Right hindlimb (tissue), 1 donor: ENCODE measurements around the gene MAGI1.
"Not testable (repeated sequence)": the region's sequence is repeated elsewhere in the genome, so short reads cannot be mapped to it uniquely, and the experiment has no call there.

ENCODE experiments used
- DNase-seq: peaks from one replicate; pipeline ENCODE4 v3.0.0-alpha.2; 2018

MAGI1 gene

DNA sequence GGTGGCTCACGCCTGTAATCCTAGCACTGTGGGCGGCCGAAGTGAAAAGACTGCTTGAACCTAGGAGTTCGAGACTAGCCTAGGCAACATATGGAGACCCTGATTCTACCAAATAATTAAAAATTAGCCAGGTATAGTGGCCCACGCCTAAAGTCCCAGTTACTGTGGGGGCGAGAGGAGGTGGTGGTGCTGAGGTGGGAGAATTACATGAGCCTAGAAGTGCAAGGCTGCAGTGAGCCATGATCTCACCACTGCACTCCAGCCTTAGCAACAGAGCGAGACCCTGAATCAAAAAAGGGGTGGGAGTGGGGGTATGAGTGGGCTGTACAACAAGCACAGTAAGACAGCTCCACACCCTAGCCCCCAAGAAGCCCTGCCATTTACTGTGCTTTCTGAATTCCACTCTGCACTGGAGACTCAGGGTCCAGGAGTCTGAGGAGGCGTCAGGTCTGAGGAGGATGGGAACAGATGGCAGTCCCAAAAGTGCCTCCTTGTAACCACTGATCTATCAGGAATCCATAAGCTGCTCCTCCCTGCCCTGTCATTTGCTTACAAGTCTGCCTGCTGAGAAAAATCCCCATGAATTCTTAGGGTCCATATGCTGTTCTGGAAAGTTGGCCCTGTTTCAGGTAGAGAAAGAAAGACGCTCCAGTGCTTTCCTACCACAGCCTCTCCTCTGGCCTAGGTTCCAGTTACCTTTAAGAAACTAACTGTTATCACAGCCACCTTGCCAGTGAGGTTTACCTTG, 171.1 kb downstream of the MAGI1 start:
- no peak for DNase-seq

DNA sequence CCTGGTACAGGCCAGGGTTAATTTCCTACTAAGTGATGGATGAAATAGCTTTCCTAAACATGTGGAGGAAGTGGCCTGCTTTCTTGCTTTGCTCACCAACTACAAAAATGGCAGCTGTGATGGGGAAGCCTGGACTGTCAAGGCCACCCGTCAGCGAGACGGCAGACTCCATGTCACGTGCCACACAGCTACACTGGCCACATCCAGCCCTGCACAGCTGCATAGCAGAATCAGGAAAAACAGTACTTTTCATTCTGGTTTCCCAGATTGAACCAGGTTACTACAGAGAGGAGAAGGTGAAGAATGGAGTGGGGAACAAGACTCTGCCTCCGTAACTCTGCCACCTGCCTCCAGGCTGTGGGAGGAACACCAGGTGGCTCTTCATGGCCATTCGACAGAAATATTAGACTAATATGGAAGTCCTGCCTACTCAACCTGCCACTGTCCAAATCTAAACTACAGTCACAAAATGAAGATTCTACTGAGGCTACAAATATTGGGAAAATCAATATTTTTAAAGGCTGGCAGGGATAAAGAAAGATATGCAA, 174.3 kb downstream of the MAGI1 start:
- DNase-seq: no peak

DNA sequence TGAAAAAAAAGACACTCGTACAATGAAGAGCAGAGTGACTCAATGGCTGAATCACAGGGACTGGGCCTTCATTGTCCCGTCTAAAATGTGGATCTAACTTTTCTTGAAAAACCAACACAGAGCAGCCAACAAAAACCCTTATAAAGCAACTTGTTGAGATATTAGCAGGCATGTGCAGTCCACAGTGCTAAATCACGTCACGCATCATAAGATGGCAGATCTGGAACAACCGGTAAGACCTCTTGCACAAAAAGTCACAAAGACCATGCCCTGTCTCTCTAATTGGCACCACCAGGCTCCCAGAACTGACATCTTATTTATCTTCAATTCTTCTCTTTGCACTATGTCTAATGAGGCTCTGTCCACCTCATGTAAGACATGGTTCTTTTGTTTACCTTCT, 177.0 kb downstream of the MAGI1 start:
- DNase-seq: no peak

DNA sequence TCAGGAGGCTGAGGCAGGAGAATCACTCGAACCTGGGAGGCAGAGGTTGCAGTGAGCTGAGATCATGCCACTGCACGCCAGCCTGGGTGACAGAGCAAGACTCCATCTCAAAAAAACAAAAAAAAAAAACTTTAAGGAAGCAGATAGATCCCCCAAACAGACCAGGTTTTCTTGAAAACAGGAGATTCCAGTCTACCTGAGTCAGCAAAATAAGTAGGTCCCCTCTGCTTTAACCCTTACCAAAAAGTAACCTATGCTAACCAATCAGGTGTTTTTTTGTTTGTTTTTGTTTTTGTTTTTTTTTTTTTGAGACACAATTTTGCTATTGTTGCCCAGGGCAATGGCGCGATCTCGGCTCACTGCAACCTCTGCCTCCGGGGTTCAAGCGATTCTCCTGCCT, 179.1 kb downstream of the MAGI1 start:
- DNase-seq: not testable (repeated sequence)

DNA sequence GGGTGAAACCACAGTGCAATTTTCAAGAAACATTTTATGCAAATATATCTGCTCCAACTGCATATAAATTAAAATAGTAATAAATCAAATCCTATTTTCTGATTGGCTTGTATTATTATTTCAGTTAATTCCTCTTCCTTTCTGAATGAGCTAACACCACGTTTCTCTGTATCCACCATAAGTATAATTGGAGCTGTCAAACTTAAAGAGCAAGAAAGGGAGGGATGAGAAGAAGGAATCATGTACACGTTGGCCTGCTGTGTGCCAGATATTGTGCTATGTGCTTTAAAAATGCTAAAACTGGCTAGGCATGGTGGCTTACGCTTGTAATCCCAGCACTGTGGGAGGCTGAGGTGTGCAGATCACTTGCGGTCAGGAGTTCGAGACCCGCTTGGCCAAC, 180.0 kb downstream of the MAGI1 start:
- no peak for DNase-seq

DNA sequence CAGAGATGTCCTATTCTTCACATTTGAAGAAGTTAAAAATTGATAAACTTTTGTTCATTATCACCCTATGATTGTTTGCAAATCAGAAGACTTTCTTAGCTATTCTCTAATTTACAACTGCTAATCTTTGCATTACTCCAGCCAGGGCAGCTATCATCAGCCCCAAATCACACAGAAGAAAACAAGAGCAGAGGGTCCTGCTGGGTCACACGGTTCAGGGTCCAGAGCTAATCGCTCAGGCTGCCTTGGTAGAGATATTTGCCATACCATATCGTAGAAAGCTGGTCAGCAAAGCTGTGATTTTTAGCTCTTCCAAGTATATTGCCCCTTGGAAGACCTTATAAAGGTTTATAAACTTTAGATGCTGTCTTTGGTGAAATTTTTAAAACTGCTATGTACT, 181.4 kb downstream of the MAGI1 start:
- DNase-seq: no peak

DNA sequence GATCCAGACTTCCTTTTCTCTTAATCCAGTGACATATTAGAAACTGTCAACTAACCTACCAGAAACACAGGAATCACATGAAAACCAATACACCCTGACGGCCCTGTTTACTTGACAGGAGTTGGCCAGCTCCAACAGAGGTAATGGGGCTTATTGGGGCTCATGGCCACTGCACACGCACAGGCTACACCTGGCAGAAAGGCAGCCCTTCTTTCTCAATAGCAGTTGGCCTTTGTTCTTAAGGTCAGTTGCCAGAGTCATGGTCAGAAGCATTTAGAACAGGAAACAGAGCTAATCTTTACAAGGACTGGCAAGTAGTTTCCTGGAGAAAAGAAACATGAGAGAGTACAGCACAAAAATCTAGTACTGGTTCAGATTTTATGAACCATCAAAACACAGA, 181.8 kb downstream of the MAGI1 start:
- DNase-seq: no peak

DNA sequence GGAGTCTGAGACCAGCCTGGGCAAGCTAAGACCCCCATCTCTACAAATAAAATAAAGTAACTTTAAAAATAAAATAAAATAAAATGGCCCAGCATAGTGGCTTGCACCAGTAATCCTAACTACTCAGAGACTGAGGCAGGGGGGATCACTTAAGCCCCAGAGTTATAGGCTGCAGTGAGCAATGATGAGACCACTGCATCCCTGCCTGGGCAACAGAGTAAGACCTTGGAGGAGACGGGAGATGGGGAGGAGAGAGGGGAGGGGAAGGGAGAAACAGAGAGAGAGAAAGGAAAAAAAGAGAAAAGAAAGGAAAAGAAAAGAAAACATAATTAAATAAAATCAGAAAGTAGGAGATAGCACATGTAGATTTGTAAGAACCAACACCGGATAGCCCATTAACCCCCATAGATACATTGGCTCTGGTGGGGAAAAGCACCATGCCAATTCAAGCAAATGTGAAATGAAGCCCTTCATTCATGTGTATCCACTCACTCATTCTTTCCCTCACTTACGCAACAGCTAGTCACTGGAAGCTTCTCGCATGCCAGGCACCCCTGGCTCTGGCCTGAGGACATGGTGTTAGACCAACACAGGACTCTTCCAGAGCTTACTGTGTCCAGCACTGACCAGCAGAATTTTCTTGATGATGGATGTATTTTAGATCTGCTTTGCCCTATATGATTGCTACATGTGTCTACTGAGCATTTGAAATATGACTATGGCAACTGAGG, 183.2 kb downstream of the MAGI1 start:
- DNase-seq: no peak

DNA sequence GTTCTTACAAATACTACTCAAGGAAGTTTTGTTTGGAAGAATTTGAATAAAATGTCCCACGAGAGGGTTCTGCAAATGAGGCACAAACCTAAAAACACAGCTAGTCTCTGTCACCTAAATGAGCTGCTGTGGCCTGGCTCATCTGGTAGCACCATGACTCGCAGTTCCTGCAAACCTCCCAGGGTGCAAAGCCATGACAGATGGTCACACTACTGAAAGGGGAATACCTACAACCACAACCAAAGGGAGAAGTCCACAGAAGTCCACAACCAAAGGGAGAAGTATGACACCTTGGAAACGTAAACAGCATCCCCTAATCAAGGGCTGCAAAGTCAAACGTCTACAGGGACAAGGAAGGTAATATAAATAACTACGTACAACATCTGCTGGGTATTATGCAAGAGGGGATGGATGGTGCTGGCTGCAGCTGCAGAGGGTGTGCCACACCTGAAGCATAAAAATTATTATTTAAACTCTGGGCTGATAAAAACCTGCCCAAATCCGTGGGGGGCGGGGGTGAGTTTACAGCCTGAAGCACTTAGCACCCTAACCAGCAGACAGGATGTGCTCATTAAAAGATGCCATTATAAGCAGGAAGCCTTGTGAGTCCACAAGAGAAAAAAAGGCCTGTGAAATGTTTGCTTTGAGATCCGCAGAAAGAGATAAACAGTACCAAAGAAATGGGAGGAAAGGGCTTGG, 184.0 kb downstream of the MAGI1 start:
- DNase-seq: no peak

DNA sequence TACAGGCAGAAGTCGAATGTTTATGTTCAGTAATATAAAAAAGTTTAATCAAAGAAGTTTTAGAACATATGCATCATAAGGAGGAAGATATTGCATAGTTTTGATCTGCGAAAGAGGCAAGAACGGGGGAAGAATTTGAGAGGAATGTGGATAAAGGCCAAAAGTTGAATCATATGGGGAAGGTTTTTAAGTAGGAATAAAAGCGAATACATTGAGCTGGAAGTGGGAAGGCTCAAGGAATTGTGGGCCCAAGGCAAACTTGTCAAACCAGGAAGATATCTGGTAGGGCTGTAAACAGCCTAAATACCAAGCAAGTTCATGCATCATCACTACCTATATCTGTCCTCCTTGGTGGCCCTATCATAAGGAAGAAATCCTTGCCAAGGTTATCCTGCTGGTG, 186.9 kb downstream of the MAGI1 start:
- no peak for DNase-seq

DNA sequence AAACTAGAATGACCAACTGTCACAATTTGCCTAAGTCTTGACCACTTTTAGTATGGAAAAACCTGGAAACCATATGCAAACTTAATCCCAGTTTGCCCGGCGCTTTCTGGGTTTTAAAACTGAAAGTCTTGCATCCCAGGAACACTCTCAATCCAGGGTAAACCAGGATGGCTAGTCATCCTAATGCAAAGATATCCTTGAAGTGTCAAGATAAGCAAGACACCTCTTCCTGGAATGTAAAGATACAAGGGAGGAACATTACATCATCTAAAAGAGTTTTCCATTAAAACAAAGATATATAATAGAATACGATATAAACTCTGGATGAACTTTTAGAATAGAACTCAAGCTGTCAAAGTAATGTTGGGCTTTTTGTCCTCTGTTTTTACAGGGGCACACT, 188.5 kb downstream of the MAGI1 start:
- no peak for DNase-seq

DNA sequence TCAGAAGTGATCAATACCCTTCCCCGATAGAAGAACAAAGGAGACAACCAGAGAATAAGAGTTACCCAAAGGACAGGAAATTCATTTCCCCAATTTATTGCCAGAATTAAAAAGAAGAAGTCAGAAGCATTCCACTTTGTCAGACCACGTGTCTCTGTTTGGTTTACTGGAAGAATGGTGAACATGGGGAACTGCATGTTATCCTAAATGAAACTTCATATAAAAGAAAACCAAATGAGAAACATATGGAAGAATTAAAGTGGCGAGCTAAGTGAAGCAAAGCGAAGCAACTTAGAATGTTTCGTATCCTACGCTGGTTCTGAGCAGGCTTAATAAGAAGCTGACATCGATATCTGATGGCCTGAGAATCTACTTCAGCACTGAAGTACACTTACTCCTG, 190.7 kb downstream of the MAGI1 start:
- no peak for DNase-seq

DNA sequence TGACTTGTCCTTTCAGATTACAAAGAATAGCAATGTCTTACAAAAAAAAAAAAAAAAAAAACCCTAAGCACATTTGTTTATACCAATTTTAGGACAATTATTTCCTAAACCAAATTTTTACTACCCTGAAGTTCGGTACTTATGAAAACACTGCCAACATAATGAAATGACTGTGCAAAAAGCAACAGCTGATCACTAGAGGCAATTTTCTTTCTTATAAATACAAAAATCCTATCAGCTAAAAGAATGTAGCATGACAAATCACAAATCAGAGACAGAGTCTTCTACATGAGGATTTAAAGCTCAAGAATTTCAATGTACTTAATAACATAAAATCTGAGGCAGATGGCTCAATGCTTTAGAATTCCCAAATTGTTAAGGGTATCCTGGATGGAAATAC, 191.8 kb downstream of the MAGI1 start:
- no peak for DNase-seq

DNA sequence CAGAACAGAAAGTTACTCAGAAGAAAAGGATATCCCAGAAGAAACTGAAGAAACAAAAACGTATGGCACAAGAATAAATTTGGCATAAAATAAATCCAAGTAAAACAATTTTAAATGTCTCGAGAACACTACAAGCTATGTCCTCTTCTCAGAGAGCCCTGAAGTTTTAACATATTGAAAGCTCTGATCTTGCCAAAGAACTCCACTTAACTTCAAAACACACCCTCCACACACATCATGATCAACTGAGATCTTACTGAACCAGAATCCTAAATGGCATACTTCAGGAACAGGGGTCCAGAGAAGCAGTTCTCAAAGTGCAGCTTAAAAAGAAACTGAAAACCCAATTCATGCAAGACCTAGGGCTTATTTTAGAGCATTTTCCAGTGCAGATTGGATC, 194.3 kb downstream of the MAGI1 start:
- DNase-seq: no peak

DNA sequence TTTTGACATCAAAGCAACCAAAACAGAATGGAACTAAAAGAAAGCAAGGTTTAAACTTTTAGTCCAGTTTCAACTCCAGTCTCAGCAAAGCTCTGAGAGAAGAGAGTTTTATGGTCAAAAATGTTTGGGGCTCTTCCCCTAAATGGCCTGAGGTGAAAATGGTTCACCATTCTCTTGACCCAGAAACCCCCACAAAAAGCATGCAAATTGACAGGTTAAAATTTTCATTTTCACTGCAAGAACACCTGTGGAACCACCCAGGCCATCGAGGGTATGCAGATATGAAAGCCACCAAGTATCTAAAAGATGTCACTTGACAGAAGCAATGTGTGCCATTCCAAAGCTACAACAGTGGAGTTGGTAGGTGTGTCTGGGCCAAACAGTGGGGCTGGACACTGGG, 195.0 kb downstream of the MAGI1 start:
- no peak for DNase-seq

DNA sequence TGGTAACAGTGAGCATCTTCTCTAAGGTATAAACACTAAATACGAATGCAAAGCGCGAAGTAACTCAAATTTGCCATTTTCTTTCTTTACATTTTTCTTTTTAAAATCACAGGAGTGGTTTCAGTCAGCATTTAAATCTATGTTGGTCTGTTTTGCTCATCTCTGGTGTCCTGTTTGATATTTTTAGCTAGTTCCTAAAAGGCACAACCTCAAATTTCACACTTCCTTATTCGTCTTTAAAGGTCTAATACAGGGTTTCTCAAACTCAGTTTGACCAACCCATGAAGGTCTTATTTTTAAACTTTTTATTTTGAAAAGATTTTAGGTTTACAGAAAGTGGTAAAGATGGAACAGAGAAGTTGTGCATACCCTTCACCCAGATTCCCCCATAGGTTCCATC, 201.1 kb downstream of the MAGI1 start:
- no peak for DNase-seq

DNA sequence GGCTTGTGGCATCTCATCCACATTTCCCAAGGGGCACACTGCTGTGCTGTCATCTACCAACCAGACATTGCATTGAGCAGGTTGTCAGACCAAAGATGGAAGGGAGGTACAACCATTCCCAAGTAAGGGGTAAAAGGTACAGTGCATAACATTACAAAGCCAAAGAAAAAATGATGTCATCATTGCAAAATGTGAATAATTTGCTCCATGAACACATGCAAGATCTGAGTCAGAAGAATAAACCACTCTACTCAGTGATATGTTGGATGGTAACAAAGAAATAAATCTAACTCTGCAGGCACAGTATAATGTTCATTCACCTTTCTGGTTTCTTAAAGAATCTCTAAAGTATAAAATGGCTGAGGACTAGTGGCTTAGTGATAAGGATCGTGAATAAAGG, 202.7 kb downstream of the MAGI1 start:
- no peak for DNase-seq

DNA sequence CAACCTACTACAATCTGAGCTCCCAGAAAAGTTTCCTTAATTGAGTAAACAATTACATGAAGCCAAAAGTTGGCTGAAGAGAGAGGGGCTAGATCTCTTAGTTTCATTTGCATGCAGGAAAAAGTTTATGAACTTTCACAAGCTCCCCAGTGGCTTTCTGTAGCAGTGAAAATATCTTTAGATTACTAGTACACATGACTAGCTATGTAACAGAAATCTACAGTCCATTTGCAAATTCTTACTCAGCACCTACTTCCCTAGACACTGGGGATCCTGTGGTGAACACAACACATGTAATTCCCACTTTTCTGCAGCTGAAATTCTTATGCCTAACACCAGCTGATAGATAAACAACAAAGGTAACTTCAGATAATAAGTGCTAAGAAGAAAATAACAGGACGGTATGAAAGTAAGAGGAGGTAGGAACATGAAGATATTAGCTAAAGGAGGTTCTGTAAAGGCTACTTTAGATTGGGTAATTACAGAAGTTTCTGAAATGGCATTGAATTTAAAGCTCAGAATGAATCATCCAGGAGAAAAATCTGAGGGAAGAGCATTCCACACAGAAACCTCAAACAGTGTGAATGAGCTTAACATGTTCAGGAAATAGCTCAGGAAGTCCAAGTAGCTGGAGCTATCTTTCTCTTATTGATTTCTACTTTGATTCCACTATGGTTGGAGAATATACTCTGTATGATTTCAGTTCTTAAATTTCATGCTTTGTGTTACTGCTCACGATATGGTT, 204.8 kb downstream of the MAGI1 start:
- DNase-seq: no peak

DNA sequence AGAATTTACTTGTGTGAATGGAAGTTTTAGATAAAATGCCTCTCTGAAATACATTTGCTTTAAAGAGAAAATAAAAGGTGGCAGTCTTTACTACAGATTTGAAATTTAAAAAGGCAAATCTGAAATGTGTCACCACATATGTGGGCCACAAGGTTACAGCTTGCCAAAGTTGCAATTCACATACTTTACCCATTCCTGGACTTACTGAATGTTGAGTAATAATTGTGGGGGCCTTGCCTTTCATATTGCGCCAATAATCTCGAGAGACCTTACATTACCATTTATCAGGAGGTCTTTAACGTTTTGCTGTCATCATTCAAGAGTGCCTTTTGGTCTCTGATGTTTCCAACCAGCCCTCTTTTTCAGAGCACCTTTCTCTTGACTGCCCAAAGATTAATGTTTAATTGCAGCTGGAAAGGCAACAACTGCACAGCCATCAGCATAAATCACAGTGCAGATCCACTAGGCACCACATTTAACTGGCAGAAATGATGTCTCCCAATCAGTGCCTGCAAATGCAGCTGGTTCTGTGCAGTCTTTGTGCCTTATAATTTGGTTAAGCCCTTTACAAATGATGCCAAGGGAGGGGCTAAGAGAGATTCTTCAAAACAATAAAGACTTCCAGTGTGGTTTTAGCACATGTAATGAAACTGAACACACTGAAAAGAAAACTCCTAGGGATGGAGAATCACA, 206.8 kb downstream of the MAGI1 start:
- no peak for DNase-seq

DNA sequence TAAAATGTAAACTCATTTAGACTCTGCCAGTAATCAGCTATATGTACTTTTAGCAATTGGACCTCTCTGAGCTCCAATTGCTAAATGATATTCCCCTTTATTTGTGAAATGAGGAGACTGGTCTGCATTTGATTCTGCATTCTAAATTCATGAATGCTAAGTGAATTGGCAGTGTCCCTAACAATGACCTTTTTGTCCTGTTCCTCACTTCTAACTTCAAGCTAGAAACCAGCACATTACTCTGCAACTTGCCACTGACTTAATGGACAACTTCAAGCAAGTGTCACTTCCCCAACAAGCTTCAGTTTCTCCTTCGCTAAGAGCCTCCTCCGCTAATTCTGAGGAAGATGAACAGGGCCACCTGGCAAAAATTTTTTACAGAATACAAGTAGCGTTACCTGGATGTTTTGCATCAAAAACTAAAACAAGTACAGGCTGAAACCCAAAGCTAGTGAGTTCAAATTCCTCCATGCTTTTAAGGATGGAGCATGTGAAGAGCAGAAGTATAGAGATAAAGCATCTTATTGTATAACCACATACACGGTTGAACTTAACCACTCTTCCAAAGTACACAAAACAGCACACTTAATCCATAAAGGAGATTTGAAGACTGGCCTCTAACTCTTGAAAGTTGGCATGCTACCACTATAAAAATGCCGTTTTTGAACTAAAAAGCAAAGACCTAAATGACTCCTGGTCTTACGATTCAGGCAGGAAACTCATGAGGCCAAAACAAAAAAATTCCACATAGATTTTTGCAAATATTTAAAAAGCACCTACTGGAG, 207.6 kb downstream of the MAGI1 start:
- no peak for DNase-seq

DNA sequence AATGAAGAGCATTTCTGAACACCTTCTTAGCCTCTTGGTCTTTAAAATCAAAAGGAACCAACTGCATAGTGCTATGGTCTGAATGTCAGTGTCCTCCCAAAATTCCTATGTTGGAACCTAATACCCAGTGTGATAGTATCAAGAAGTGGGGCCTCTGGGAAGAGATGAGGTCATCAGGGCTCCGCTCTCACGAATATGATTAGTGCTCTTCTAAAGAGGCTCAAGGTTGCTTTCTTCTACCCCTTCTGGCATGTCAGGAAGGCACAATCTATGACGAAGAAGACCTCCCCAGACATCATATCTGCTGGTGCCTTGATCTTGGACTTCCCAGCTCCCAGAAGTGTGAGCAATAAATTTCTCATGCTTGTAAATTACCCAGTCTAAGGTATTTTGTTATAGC, 209.5 kb downstream of the MAGI1 start:
- DNase-seq: no peak

DNA sequence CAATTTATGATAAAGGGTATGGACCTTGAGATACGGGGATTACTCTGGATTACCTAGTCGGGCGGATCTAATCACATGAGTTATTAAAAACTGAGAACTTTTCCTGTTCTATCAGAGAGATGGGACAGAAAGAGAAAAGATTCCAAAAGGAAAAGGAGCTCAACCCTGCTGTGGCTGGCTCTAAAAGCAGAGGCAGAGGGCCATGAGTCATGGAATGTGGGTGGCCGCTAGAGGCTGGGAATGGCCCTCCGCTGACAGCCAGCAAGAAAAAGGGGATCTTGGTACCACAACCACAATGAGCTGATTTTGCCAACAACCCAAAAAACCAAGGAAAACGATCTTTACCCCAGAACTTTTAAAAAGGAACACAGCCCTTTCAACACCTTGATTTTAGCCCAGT, 210.0 kb downstream of the MAGI1 start:
- no peak for DNase-seq
